Measurements from ENCODE around the gene ASPA.

The ASPA gene

DNA sequence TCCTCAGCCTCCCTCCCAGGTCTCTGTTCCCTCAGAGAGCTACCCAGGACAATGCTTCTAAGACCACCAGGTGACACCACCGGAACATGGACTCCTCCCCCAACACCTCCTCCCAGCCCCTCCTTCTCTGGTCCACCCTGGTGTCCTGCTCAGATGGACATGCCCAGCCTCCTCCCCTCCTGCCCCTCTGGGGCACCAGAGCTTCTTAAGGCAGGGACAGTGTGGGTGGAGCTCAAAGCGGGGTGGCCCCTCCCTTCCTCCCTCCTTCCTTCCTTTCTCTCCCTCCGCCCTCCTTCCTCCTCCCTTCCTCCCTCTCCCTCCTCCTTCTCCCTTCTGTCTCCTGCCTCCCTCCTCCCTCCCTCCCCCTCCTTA lies 59.1 kb downstream of the ASPA start:
- no peak for DNase-seq (ENCODE audit: low read depth in 2 of 2)

DNA sequence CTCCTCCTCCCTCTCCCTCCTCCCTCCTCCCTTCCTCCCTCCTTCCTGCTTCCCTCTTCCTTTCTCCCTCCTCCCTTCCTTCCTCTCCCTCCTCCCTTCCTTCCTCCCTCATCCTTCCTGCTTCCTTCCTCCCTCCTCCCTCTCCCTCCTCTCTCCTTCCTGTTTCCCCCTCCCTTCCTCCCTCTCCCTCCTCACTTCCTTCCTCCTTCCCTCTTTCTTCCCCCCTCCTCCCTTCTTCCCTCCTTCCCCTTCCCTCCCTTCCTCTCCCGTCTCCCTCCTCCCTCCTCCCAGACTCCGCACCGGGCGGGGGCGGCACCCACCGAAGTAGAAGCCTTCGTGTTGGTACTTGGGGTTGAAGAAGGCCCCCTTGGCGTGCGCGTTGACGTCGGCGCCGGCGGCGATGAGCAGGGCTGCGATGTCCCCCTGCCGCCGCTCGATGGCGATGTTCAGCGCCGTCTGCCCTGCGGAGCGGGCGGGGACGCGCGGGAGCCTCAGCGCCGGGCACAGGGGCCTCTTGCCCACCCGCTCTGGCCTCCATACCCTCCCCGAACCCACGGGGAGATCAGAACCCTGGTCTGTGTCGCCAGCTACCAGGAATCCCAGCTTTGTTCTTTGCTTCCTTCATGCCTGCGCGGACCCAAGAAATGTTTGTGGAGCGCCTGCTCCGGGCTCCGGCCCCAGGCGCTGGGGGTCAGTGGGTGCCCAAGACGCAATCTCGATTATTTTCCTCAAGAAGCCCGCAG lies 59.6 kb downstream of the ASPA start:
- peak; percentile 46 to 47 for DNase-seq (ENCODE audit: low read depth in 2 of 2)

DNA sequence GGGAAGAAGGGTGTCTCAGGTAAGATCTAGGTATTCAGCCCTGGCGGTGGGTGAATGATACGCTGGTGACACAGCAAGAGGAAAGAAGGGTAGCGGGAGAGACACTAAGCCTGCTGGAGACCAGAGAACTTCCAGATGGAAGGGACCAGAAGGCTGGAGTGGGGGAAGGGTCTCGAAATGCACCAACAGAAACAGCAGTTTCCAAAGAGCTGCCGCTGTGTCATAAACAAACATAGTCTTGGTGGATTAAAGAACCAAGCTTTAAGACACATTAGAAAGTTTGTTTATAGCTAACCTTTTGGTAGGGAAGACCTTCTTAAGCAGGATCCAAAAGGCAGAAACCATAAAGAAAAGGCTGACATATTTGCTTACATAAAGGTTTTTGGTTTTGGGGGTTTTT lies 60.9 kb downstream of the ASPA start:
- DNase-seq (ENCODE audit: low read depth in 2 of 2) = no peak

DNA sequence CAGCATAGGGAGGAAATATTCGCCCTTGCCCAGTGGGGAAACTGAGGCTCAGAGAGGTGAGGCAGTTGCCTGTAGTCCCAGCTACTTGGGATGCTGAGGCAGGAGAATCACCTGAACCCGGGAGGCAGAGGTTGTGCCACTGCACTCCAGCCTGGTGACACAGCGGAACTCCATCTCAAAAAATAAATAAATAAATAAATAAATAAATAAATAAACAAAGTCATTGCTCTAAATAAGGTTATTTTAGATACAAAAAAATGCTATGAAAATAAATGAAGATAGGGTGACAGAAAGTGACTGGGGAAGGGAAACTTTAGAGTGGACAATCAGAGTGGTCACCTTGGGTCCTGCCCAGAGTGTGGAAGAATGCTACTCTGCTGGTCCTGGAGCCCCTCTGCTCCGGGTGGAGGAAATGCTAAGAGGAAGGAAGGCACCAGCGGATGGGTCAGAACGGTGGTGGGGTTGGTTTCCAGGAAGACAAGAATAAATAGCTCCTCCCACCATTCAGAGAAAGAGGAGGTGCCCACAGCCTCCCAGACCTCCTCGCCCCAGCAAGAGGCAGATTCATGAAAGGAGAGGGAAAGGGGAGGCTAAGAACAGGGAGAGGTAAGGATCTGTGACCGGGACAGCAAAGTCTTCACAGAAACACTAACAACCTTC lies 64.2 kb downstream of the ASPA start:
- no peak for DNase-seq (ENCODE audit: low read depth in 2 of 2)

DNA sequence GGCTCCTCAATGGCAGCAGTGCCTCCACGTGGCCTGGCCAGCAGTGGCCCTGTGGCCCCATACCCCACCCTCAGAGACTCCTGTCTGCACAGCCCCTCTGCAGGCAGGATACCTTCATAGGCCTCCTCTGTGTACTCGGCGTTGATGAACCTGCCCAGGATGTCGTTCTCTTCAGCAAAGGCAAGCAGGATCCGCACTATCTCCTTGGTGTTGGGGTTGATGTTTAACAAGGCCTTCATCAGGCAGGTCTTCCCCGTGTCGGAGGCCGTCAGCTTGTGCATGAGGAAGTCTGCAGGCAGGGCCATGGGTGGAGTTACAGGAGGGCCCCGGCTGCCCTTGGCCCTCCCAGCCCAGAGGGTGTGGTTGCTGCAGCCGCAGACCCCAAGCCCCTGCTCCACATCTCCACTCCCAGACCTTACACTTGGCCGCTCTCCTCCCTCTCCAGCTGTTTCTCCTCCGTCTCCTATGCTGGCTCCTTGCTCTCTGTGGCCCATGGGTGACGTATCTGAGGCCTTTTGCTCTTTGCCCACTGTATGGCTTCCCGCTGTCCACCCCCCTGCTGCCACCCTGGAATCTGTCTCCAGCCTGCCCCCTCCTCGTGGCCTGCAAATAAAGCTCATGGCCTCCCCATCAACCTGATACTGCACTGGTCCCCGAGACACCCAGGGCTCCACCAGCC lies 66.8 kb downstream of the ASPA start:
- no peak for DNase-seq (ENCODE audit: low read depth in 2 of 2)

GRCh38 chr17:3543453-3543852 lies 67.7 kb downstream of the ASPA start:
- DNase-seq (ENCODE audit: low read depth in 2 of 2) = no peak

DNA sequence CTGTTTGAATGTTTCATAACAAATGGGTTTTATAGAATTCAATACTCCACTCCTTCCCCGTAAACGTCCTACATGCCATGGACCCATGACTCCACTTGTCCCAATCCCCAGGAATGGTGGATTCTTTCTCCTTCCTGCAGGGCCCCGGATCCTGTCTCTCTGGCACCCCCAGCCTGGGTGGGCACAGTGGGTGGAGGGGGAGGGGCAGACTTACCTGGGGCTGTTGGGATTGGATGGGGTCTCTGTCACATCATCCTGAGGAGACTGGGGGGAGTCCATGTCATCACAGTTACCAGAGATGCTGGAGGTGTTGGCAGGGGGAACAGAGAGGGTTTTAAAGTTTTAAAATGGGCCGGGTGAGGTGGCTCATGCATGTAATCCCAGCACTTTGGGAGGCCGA lies 68.6 kb downstream of the ASPA start:
- DNase-seq (ENCODE audit: low read depth in 2 of 2) = no peak

GRCh38 chr17:3545151-3545550 lies 69.4 kb downstream of the ASPA start:
- no peak for DNase-seq (ENCODE audit: low read depth in 2 of 2)

GRCh38 chr17:3546521-3546920 lies 70.7 kb downstream of the ASPA start:
- DNase-seq (ENCODE audit: low read depth in 2 of 2) = no peak

- DNase-seq (ENCODE audit: low read depth in 2 of 2) = no peak
Observed at GRCh38 chr17:3546997-3547396, 71.2 kb downstream of the ASPA start.

DNA sequence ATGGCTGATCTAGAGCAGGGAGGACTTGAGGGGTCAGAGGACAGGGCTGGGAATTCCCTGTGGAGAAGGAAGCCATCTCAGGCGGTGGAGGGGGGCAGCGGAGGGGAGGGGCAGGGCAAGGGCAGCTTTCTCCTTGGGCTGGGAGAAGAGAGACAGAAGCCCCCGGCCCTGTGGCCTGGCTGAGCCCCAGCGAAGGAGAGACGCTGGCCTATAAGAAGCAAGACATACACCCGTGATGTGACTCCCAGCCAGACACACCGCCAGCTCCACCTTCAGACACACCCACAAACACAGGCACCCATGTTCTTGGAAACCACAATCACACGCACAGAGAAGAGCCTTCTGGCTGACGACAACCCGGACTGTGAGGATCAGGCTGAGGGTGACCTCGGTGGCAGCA lies 71.8 kb downstream of the ASPA start:
- no peak for DNase-seq (ENCODE audit: low read depth in 2 of 2)

DNA sequence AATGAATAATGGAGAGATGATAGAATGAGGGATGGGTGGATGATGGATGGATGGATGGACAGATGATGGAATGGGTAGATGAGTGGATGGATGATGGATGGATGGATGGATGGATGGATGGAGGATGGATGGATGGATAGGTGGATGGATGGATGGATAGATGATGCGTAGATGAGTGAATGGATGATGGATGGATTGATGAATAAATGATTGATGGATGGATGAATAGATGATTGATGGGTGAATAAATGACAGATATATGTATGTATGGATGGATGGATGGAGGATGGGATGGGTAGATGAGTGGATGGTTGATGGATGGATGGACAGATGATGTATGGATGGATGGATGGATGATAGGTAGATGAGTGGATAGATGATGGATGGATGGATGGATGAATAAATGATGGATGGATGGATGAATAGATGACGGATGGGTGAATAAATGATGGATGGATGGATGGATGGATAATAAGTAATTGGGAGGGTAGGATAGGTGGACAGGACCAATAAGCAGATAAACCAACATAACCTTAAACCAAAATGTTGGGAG lies 73.9 kb downstream of the ASPA start:
- DNase-seq (ENCODE audit: low read depth in 2 of 2) = no peak

DNA sequence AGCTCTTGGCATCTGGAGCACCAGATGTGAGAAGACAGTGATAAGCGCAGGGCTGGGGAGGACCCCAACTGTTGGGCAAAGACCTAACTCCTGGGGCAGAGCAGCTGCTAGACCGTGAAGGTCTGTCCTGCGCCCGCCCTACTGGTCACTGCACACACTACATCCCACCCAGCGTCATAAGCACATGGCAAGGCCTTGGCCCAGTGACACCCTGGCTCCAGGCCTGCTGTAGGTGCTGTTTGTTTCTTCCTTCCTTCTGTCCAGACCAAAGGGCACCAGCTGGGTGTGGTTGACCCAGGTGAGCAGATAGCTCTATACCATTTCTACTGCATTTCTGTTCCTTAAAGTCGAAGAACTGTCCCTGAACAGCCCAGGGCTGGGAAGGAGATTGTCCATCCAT lies 75.4 kb downstream of the ASPA start:
- DNase-seq (ENCODE audit: low read depth in 2 of 2) = no peak

DNA sequence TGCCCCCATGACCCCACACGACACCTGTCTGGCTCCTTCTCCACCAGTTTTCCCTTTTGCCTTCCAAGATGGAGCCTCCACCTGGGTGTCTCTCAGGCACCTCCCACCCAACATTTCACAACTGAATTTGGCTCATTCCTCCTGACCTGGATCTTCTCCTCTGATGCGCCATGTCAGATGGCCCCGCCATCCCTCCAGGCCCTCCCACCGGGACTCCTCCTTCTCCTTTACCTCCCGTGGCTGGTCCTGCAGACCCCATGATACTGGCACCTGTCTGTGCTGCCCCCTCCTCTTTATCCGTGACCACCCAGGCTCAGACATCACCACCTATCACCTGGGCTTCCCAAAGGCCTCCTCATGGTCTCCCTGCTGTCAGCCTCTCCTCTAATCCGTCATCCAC lies 77.1 kb downstream of the ASPA start:
- no peak for DNase-seq (ENCODE audit: low read depth in 2 of 2)

Measured in fibroblast of skin of left quadriceps (primary cell).